ENCODE results near the gene ASAP3. TPM values are rescaled to one million over a fixed set of nuclear protein-coding genes. Genes with fewer than 3 reads are reported as not detected.

ASAP3 gene
- total RNA-seq, 1 donor from 2014 or later: 3.9 TPM

DNA sequence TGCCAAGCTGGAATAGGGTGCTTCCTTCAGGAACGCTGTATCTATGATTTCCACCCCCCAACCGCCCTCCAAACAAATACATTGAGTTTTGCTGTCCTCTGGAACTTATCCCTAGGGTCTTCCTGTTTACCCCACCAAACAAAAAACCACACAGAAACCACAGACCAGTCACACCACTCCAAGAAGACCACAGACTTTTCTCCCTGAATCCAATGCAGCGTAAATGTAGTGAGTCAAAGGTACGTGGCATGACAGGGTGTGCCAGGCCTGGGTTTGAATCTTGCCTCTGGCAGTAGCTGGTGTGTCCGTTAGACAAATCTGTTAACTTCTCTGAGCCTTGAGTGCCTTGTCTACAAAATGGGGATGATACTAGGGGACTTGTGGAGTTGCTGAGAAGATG is 27.8 kb downstream of the ASAP3 start:
- no peak overlapping the region for H2AFZ ChIP-seq (replicated peaks)
- H3K79me2 ChIP-seq (ENCODE audit: low read depth): no peaks in the 10 kb centered on the region
- no peak overlapping the region for H3K4me3 Mint-ChIP-seq
- H3K27ac Mint-ChIP-seq: no peak overlapping the region
- H3K4me1 ChIP-seq: no peaks in the 10 kb centered on the region
- no peaks in the 10 kb centered on the region for H3K36me3 ChIP-seq
- no peak overlapping the region for H3K27ac ChIP-seq
- H3K4me1 Mint-ChIP-seq: no peaks in the 10 kb centered on the region
- no peaks in the 10 kb centered on the region for H3F3A ChIP-seq (ENCODE audit: low read depth)
- no peak for TF ChIP-seq EZH2 (IDR thresholded peaks at IDR 0.05)
- TF ChIP-seq, protein P1, sequence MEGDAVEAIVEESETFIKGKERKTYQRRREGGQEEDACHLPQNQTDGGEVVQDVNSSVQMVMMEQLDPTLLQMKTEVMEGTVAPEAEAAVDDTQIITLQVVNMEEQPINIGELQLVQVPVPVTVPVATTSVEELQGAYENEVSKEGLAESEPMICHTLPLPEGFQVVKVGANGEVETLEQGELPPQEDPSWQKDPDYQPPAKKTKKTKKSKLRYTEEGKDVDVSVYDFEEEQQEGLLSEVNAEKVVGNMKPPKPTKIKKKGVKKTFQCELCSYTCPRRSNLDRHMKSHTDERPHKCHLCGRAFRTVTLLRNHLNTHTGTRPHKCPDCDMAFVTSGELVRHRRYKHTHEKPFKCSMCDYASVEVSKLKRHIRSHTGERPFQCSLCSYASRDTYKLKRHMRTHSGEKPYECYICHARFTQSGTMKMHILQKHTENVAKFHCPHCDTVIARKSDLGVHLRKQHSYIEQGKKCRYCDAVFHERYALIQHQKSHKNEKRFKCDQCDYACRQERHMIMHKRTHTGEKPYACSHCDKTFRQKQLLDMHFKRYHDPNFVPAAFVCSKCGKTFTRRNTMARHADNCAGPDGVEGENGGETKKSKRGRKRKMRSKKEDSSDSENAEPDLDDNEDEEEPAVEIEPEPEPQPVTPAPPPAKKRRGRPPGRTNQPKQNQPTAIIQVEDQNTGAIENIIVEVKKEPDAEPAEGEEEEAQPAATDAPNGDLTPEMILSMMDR (IDR thresholded peaks at IDR 0.05): no peak
- no peak for TF ChIP-seq EZH2phosphoT487 (IDR thresholded peaks at IDR 0.05)
- H3K9me3 ChIP-seq (ENCODE audit: low read depth): no peaks in the 10 kb centered on the region
- DNase-seq (ENCODE audit: low spot score): no peak
- H3K36me3 Mint-ChIP-seq: peaks cover 28% of the 10 kb centered on the region
- no peak overlapping the region for H3K4me2 ChIP-seq
- no peaks in the 10 kb centered on the region for H3K9me3 Mint-ChIP-seq
- no peaks in the 10 kb centered on the region for H3K27me3 ChIP-seq
- peaks cover 3% of the 10 kb centered on the region for H3K27me3 Mint-ChIP-seq (ENCODE audit: insufficient read depth, low read depth)
- no peak overlapping the region for H3K9ac ChIP-seq
- no peaks in the 10 kb centered on the region for H4K20me1 ChIP-seq (ENCODE audit: low read depth)
- H3K4me3 ChIP-seq: no peak overlapping the region

DNA sequence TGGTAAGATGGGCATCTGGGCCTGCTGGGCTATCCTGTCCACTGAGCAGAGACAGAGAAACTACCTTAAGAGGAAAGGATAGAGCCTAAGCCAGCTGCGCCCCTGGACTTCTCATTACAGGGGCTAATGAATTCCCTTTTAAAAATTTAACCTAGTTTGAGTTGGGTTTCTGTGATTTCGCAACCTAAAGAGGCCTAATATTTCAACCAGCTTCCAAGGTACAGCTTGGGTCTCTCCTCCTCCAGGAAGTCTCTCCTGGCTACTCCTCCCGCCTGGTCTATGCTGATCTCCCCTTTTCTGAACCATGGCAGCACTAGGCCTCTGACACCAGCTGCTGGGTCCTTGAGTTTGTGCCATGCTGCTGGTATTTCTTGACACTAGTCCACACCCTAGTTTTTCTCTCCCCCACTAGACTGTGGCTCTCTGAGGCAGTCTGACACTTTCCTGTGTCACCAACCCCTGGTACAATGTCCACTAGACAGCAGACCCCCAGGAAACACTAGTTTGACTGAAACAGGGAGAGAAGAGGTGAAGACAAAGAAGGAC is 30.5 kb downstream of the ASAP3 start:
- peaks cover 3% of the 10 kb centered on the region for H3K27me3 Mint-ChIP-seq (ENCODE audit: insufficient read depth, low read depth)
- Histone ChIP-seq H3F3A (ENCODE audit: low read depth) (no peaks in the 10 kb centered on the region), H3K9me3 (ENCODE audit: low read depth) (no peaks in the 10 kb centered on the region), H3K79me2 (ENCODE audit: low read depth) (no peaks in the 10 kb centered on the region), H3K36me3 (no peaks in the 10 kb centered on the region), H3K27me3 (no peaks in the 10 kb centered on the region), H2AFZ (replicated peaks) (no peak overlapping the region), H3K27ac (no peak overlapping the region), H4K20me1 (ENCODE audit: low read depth) (no peaks in the 10 kb centered on the region), H3K9ac (no peak overlapping the region), H3K4me2 (no peak overlapping the region), H3K4me3 (no peak overlapping the region), H3K4me1 (no peaks in the 10 kb centered on the region)
- no peaks in the 10 kb centered on the region for H3K9me3 Mint-ChIP-seq
- H3K4me1 Mint-ChIP-seq: no peaks in the 10 kb centered on the region
- no peak overlapping the region for H3K27ac Mint-ChIP-seq
- H3K4me3 Mint-ChIP-seq: no peak overlapping the region
- DNase-seq (ENCODE audit: low spot score): no peak
- peaks cover 25% of the 10 kb centered on the region for H3K36me3 Mint-ChIP-seq
- TF ChIP-seq EZH2phosphoT487 (IDR thresholded peaks at IDR 0.05): no peak
- no peak for TF ChIP-seq EZH2 (IDR thresholded peaks at IDR 0.05)
- TF ChIP-seq, protein P1 (IDR thresholded peaks at IDR 0.05): no peak

DNA sequence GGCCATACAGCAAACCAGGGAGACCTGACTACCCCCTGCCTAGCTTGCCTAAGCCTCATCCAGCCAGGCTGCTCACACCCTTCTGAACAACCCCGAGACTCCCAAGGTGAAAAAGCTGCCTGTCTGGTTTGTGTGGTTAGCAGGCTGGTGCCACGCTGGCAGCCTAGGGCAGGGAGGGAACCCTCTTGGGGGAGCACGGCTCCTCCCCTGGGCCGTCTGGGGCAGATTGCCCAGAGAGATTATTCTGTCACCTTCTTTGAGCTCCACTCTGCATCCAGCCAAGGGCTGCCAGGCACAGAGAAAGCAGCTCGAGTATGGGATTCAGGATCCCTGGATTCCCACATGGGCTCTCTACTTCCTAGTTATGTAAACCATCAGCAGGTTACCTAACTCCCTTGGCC is 32.0 kb downstream of the ASAP3 start:
- Histone ChIP-seq H3K4me3 (no peak overlapping the region), H3K27ac (no peak overlapping the region), H4K20me1 (ENCODE audit: low read depth) (no peaks in the 10 kb centered on the region), H3F3A (ENCODE audit: low read depth) (no peaks in the 10 kb centered on the region), H3K79me2 (ENCODE audit: low read depth) (no peaks in the 10 kb centered on the region), H3K36me3 (no peaks in the 10 kb centered on the region), H3K4me1 (no peaks in the 10 kb centered on the region), H3K4me2 (no peak overlapping the region), H3K9me3 (ENCODE audit: low read depth) (no peaks in the 10 kb centered on the region), H3K27me3 (no peaks in the 10 kb centered on the region), H3K9ac (no peak overlapping the region), H2AFZ (replicated peaks) (no peak overlapping the region)
- Mint-ChIP-seq H3K4me3 (no peak overlapping the region), H3K9me3 (no peaks in the 10 kb centered on the region), H3K27ac (no peak overlapping the region), H3K27me3 (ENCODE audit: insufficient read depth, low read depth) (peaks cover 3% of the 10 kb centered on the region), H3K4me1 (no peaks in the 10 kb centered on the region), H3K36me3 (peaks cover 23% of the 10 kb centered on the region)
- TF ChIP-seq EZH2 (IDR thresholded peaks at IDR 0.05) (no peak), EZH2phosphoT487 (IDR thresholded peaks at IDR 0.05) (no peak)
- TF ChIP-seq, protein P1 (IDR thresholded peaks at IDR 0.05): no peak
- DNase-seq (ENCODE audit: low spot score): no peak

Measured in neural progenitor cell (in vitro differentiated cells).